Activated CD4-positive, alpha-beta T cell treated with anti-CD3 and anti-CD28 coated beads, Interleukin-2, amount 50 U/mL, for 4 hours (primary cell): Measurements from ENCODE around the gene NGEF.

Source experiments
- DNase-seq, 2 experiments: peaks; one replicate each; pipeline ENCODE4 v3.0.0-alpha.2; 2020

The NGEF gene

GRCh38 chr2:232994446-232994845, 18.6 kb downstream of the NGEF start:
- DNase-seq, result no peak

- DNase-seq, result no peak
Observed at GRCh38 chr2:232993231-232993821, 19.7 kb downstream of the NGEF start.

- no peak for DNase-seq
Observed at GRCh38 chr2:232986155-232986554, 26.9 kb downstream of the NGEF start.

- DNase-seq, result no peak
Observed at GRCh38 chr2:232984451-232985207, 28.4 kb downstream of the NGEF start.

GRCh38 chr2:232983669-232984140, 29.4 kb downstream of the NGEF start:
- no peak for DNase-seq

GRCh38 chr2:232982926-232983668, 30.0 kb downstream of the NGEF start:
- no peak for DNase-seq

GRCh38 chr2:232981767-232982360, 31.2 kb downstream of the NGEF start:
- no peak for DNase-seq

GRCh38 chr2:232981356-232981755, 31.7 kb downstream of the NGEF start:
- DNase-seq, result no peak

- DNase-seq, result no peak
Observed at GRCh38 chr2:232980683-232981082, 32.4 kb downstream of the NGEF start.

- no peak for DNase-seq
Observed at GRCh38 chr2:232979871-232980461, 33.1 kb downstream of the NGEF start.

- DNase-seq, result no peak
Observed at GRCh38 chr2:232977438-232977971, 35.6 kb downstream of the NGEF start.

- no peak for DNase-seq
Observed at GRCh38 chr2:232976666-232977437, 36.2 kb downstream of the NGEF start.

GRCh38 chr2:232976176-232976575, 36.9 kb downstream of the NGEF start:
- no peak for DNase-seq

GRCh38 chr2:232974396-232974795, 38.7 kb downstream of the NGEF start:
- DNase-seq, result no peak

GRCh38 chr2:232973796-232974195, 39.3 kb downstream of the NGEF start:
- no peak for DNase-seq

GRCh38 chr2:232973011-232973735, 39.9 kb downstream of the NGEF start:
- DNase-seq, result no peak

- DNase-seq, result no peak
Observed at GRCh38 chr2:232971744-232972143, 41.3 kb downstream of the NGEF start.

- DNase-seq, result no peak
Observed at GRCh38 chr2:232970051-232970450, 43.0 kb downstream of the NGEF start.

- no peak for DNase-seq
Observed at GRCh38 chr2:232967474-232967873, 45.6 kb downstream of the NGEF start.

GRCh38 chr2:232966122-232966521, 46.9 kb downstream of the NGEF start:
- DNase-seq, result no peak

- no peak for DNase-seq
Observed at GRCh38 chr2:232963913-232964312, 49.1 kb downstream of the NGEF start.
